Heart right ventricle (tissue), 16 donors: ENCODE data around the gene PHLDB1. TPM values are rescaled to one million over a fixed set of nuclear protein-coding genes. Genes with fewer than 3 reads are reported as not detected.

ENCODE experiments used
- ATAC-seq, 8 donors: fragments of 200-7000 bp; cut with Tn5 transposase; one replicate each; pipeline ENCODE4 v1.9.1; 2020; ENCODE audit warnings: mild to moderate bottlenecking in 8 of 8, moderate library complexity in 8 of 8, moderate number of reproducible peaks in 1 of 8
- DNase-seq, 2 donors: peaks; one replicate each; pipeline ENCODE4 v3.0.0-alpha.2; 2020
- H3K27ac ChIP-seq, 10 donors: fragments of 200-600 bp; sonication (generic) in 2 of 10; one replicate each; pipeline versions ENCODE4 v1.5.0 to v1.8.0; 2020 to 2022; ENCODE audit warnings: mild to moderate bottlenecking in 3 of 10
- H3K27me3 ChIP-seq, 7 donors: fragments of 200-600 bp; one replicate each; pipeline ENCODE4 v1.8.0; 2021 to 2022; ENCODE audit warnings: mild to moderate bottlenecking in 2 of 7
- H3K36me3 ChIP-seq, 9 donors: fragments of 200-600 bp; sonication (generic) in 1 of 9; one replicate each; pipeline versions ENCODE4 v1.5.0 to v1.8.0; 2020 to 2022; ENCODE audit warnings: mild to moderate bottlenecking in 2 of 9
- H3K4me1 ChIP-seq, 9 donors: fragments of 200-600 bp; sonication (generic) in 1 of 9; one replicate each; pipeline versions ENCODE4 v1.5.0 to v1.8.0; 2020 to 2022; ENCODE audit warnings: mild to moderate bottlenecking in 4 of 9
- H3K4me3 ChIP-seq, 10 donors: fragments of 200-600 bp; sonication (generic) in 2 of 10; one replicate each; pipeline versions ENCODE4 v1.5.0 to v1.8.0; 2020 to 2022; ENCODE audit warnings: mild to moderate bottlenecking in 7 of 10, moderate library complexity in 2 of 10
- H3K9me3 ChIP-seq, 11 donors: fragments of 200-600 bp in 10 of 11; sonication (generic) in 2 of 11; one replicate each; pipeline versions ENCODE4 v1.5.0 to v1.8.0; 2013 to 2022; ENCODE audit warnings: mild to moderate bottlenecking in 2 of 11, control low read depth in 1 of 11, moderate library complexity in 1 of 11
- CTCF ChIP-seq, 9 donors: fragments of 200-600 bp; sonication (generic) in 2 of 9; IDR thresholded peaks; one replicate each; pipeline versions ENCODE4 v1.5.0 to v1.8.0; 2021 to 2022; ENCODE audit warnings: antibody characterized with exemption in 9 of 9, mild to moderate bottlenecking in 5 of 9, moderate library complexity in 1 of 9
- WGBS, 2 donors: extraction: QIAGEN DNeasy Blood & Tissue Kit; methylation state at CpG; one replicate each; pipeline ENCODE4 v1.1.7; 2013; ENCODE audit warnings: inconsistent platforms in 1 of 2; 5-methylcytosine and 5-hydroxymethylcytosine counted together
- intact Hi-C, 10 donors: fragments of 100-400 bp; cut with DNase I; formaldehyde crosslinking; loops; one replicate each; pipeline versions ENCODE4 v1.11.1 to v1.14.2; 2022
- polyA plus RNA-seq, 2 donors: library from polyadenylated mRNA; stranded (reverse); fragments of 200-250 nt; gene quantifications; one replicate each; pipeline ENCODE4 v1.2.3, GENCODE V29; 2013
- total RNA-seq, 10 donors: library from RNA; stranded (reverse); fragmentation: NEBNext Ultra II Directional in 3 of 10; extraction: Animal tissue kit (Norgen Biotek cat#: 25700) in 3 of 10; gene quantifications; one replicate each; pipeline versions ENCODE4 v1.2.1 to v1.2.4, GENCODE V29; 2021 to 2023
- donor health status: Arrhythmogenic right ventricular cardiomyopathy.
- donor health status: ischemic (EF 13 %, LVEDD 7.1; RV severe dilation, severe dysfunction).
- donor health status: healthy with polysubstance abuse.
- donor health status: DM: no; HTN: yes; CAD: no.
- donor health status: DM: no; HTN: no; CAD: no.
- donor health status: ischemic (EF 25% LVEDD 6.9; RV normal size, moderate dysfunction).
- donor health status: ischemic (EF 25% LVEDD 5.7; RV mildly dilated, moderate dysfunction).
- donor health status: healthy.
- donor health status: DM: yes; HTN: yes; CAD: no.
- donor health status: Ischemic cardiomyopathy.
- donor health status: ischemic (EF 35%, LVEDD 5.7; RV mildly dilated, moderate dysfunction).
- donor health status: nonischemic (EF 11% LVEDD 7.7; RV severe dilation, severe dysfunction).
- donor health status: DM: yes; HTN: yes; CAD: no.
- donor health status: PGD.
- donor health status: ischemic (EF 29% LVEDD 5.4; RV normal size, mild dysfunction).
- donor health status: nonischemic (EF 23%, LVEDD 6.1; RV moderate dilation, normal function).

Gene PHLDB1
- total and polyA plus RNA-seq, 12 donors = 74.9 to 259 (median 114) TPM

GRCh38 chr11:118639899-118640298, 32.5 kb downstream of the PHLDB1 start:
- peak; percentile 19 to 62 (median 40) for ATAC-seq
- 42 to 63% methylated on average over 4 of the region's 4 CpGs for WGBS, 2 donors
- TF ChIP-seq CTCF (IDR thresholded peaks at IDR 0.05) = no peak
- Histone ChIP-seq H3K27me3 (no peaks in the 10 kb centered on the region), H3K36me3 (peaks cover 7 to 100% (median 72%) of the 10 kb centered on the region in 9 donors), H3K4me3 (no peak overlapping the region), H3K27ac (peak overlapping the region in 7 of 10 donors; percentile 15 to 73 (median 54)), H3K4me1 (peaks cover 21 to 86% (median 47%) of the 10 kb centered on the region in 9 donors), H3K9me3 (no peaks in the 10 kb centered on the region)
- intact Hi-C loops = no loop called here
- DNase-seq = no peak

- peaks cover 11 to 100% (median 78%) of the 10 kb centered on the region in 9 donors for H3K36me3 ChIP-seq
- WGBS, 2 donors = 65 to 68% methylated on average over 5 of the region's 5 CpGs
- intact Hi-C loops = no loop called here
- peak in 2 of 9 donors; percentile 8 to 22 for TF ChIP-seq CTCF (IDR thresholded peaks at IDR 0.05)
- H3K4me3 ChIP-seq = no peak overlapping the region
- H3K4me1 ChIP-seq = peaks cover 17 to 82% (median 46%) of the 10 kb centered on the region in 9 donors
- H3K27me3 ChIP-seq = no peaks in the 10 kb centered on the region
- H3K9me3 ChIP-seq = no peaks in the 10 kb centered on the region
- DNase-seq (no peak), ATAC-seq (no peak)
- H3K27ac ChIP-seq = peak overlapping the region in 7 of 10 donors; percentile 10 to 73 (median 39)
Observed at GRCh38 chr11:118640332-118641154, 33.1 kb downstream of the PHLDB1 start.

GRCh38 chr11:118641397-118642019, 34.1 kb downstream of the PHLDB1 start:
- Histone ChIP-seq H3K4me3 (no peak overlapping the region), H3K4me1 (peaks cover 8 to 78% (median 40%) of the 10 kb centered on the region in 9 donors), H3K27ac (peak overlapping the region in 5 of 10 donors; percentile 10 to 73 (median 39)), H3K36me3 (peaks cover 12 to 100% (median 78%) of the 10 kb centered on the region in 9 donors), H3K27me3 (no peaks in the 10 kb centered on the region), H3K9me3 (no peaks in the 10 kb centered on the region)
- DNase-seq = no peak
- TF ChIP-seq CTCF (IDR thresholded peaks at IDR 0.05) = no peak
- 88 to 92% methylated on average over 11 of the region's 11 CpGs for WGBS, 2 donors
- intact Hi-C loops = no loop called here
- ATAC-seq = no peak

GRCh38 chr11:118643142-118643994, 36.0 kb downstream of the PHLDB1 start:
- peak in 1 of 2 donors; percentile 51 for DNase-seq
- H3K27me3 ChIP-seq = no peaks in the 10 kb centered on the region
- H3K36me3 ChIP-seq = peaks cover 12 to 100% (median 79%) of the 10 kb centered on the region in 9 donors
- WGBS, 2 donors = 69 to 86% methylated on average over 11 of the region's 11 CpGs
- no peak overlapping the region for H3K4me3 ChIP-seq
- H3K27ac ChIP-seq = peak overlapping the region in 8 of 10 donors; percentile 1 to 65 (median 32)
- no peaks in the 10 kb centered on the region for H3K9me3 ChIP-seq
- peak in 7 of 8 donors; percentile 25 to 55 (median 44) for ATAC-seq
- intact Hi-C loops = no loop called here
- no peak for TF ChIP-seq CTCF (IDR thresholded peaks at IDR 0.05)
- peaks cover 2 to 65% (median 40%) of the 10 kb centered on the region in 9 donors for H3K4me1 ChIP-seq
